Adrenal gland (tissue), 5 donors: ENCODE measurements around the gene ZNF521.

ENCODE experiments used
- POLR2A ChIP-seq, 2 donors: fragments of 450-650 bp; IDR thresholded peaks; one replicate each; pipeline ENCODE4 v1.6.1; 2017; ENCODE audit warnings: antibody characterized with exemption in 2 of 2, mild to moderate bottlenecking in 2 of 2, moderate library complexity in 1 of 2
- TF ChIP-seq, protein P1 (sequence below), 6 experiments: fragments of 450-650 bp in 4 of 6; fragments of 200-600 bp in 2 of 6; sonication (generic) in 1 of 6; IDR thresholded peaks; 1 replicate in 5 of 6; 2 replicates in 1 of 6; pipeline versions ENCODE4 v1.5.1 to v1.8.0; 2016 to 2021; ENCODE audit warnings: antibody characterized with exemption in 6 of 6, mild to moderate bottlenecking in 2 of 6, moderate library complexity in 1 of 6
- donor health status: DM: no; HTN: no; CAD: no.

DNA sequence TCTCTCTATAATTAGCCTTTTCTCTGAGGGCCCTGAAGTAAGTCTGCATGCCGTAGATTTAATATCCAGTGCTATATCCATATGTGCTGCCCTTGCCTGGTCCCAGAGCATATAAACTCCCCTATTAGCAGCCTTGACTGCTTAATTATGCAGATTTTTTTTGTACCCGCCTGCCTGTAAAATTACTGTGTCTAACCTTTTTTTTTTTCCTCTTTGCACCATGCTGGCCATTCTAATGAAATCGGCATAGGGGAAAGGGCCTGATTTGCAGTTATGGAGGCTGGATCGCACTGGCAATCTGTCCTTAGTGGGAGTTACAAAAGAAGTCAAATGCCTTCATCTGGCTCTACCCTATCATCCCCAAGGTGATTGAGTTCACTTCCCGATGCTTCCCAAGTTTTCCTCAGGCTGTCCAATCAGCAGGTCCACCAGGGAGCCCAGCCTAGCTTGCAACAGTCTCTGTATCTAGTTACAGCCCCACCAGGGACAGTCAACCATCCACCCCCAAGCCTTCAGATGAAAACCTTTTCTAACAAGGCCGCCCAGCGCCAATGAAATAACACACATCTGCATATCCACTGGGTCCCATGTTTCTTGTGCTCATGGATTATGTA is 239.0 kb downstream of the ZNF521 start:
- TF ChIP-seq, protein P1, sequence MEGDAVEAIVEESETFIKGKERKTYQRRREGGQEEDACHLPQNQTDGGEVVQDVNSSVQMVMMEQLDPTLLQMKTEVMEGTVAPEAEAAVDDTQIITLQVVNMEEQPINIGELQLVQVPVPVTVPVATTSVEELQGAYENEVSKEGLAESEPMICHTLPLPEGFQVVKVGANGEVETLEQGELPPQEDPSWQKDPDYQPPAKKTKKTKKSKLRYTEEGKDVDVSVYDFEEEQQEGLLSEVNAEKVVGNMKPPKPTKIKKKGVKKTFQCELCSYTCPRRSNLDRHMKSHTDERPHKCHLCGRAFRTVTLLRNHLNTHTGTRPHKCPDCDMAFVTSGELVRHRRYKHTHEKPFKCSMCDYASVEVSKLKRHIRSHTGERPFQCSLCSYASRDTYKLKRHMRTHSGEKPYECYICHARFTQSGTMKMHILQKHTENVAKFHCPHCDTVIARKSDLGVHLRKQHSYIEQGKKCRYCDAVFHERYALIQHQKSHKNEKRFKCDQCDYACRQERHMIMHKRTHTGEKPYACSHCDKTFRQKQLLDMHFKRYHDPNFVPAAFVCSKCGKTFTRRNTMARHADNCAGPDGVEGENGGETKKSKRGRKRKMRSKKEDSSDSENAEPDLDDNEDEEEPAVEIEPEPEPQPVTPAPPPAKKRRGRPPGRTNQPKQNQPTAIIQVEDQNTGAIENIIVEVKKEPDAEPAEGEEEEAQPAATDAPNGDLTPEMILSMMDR (IDR thresholded peaks at IDR 0.05), result no peak
- TF ChIP-seq POLR2A (IDR thresholded peaks at IDR 0.05), result no peak
